ENCODE data around the gene LRTM2. TPM values are rescaled to one million over a fixed set of nuclear protein-coding genes. Genes with fewer than 3 reads are reported as not detected.

The LRTM2 gene
- total and polyA plus RNA-seq, 9 of the 15 experiments (the other 6 are each of a cell fraction or from before 2014, with no cell fraction given): 0.09 TPM; not detected in 8

DNA sequence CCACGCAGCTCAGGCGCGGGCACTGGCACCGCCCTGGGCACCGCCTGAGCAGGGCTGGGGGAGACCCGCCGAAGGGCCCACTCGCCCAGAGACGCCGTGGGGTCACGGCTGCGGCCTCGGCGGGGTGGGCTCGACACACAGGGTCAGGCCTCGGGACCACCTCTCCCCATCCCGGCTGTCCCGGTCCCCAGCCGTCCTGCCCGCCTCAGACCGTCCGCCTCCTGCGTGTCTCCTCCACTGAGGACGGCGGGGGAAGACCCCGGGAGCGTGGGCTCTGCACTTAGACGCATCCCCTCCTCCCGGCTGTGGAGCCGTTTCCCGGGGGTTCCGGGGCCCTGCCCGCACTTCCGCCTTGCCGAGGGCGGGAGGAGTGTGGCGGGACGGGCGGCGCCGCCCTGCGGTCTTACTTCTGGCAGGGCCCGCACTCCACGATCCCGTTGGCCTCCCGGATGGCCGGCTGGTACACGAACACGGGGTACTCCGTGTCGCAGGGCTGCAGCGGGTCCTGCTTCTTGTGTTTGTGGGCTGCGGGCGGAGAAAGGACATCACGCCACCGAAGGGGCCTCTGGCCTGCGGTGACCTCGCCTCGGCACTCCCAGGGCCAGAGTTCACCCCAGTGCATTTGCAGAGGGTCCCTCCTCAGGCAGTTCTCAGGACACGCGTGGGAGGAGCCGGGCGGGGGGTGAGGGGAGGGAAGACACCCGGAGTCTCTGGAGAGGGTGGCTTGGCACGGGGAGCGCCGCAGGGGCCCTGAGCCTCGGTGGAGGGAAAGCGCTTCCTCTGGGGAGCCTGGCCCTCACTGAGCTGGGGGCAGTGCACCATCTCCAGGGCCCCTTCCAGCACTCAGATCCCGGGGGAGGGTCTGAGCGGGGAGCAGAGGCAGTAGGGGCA lies 23.1 kb upstream of the LRTM2 start:
- Histone ChIP-seq H3K27me3 (ENCODE audit: control insufficient read depth in 2 of 2, insufficient read depth in 2 of 2, low read length in 2 of 2) (no peaks in the 10 kb centered on the region), H3K9me1 (ENCODE audit: control insufficient read depth, insufficient read depth, low read length) (no peaks in the 10 kb centered on the region), H3K36me3 (ENCODE audit: control insufficient read depth, insufficient read depth, low read length) (no peaks in the 10 kb centered on the region), H3K9ac (ENCODE audit: insufficient read depth in 1 of 2, low read depth in 2 of 2, low read length in 2 of 2) (no peak overlapping the region), H3K4me3 (no peak overlapping the region), H3K79me2 (ENCODE audit: control insufficient read depth, insufficient read depth, low read length) (no peaks in the 10 kb centered on the region), H4K20me1 (replicated peaks; ENCODE audit: control insufficient read depth, insufficient read depth, low read length) (no peaks in the 10 kb centered on the region), H3K4me2 (ENCODE audit: insufficient read depth, low read length) (no peak overlapping the region), H2AFZ (ENCODE audit: low read depth, low read length) (no peak overlapping the region), H3K9me3 (replicated peaks; ENCODE audit: control insufficient read depth, insufficient read depth, low read depth, low read length) (no peaks in the 10 kb centered on the region), H3K27ac (ENCODE audit: extremely low read depth, low read depth, low read length) (no peak overlapping the region), H3K4me1 (replicated peaks in 1 of 2; ENCODE audit: control insufficient read depth in 2 of 2, insufficient read depth in 2 of 2, low read length in 2 of 2) (peaks cover 0 to 41% of the 10 kb centered on the region in 2 experiments; a peak in 4 of 5 replicates)
- FAIRE-seq (no peak), ATAC-seq (no peak), DNase-seq (ENCODE audit: extremely low read depth in 1 of 4, low spot score in 3 of 4) (no peak)
- ChIA-PET POLR2A (no interaction called here), CTCF (ENCODE audit: low intra/inter-chr PET ratio) (interaction anchor here (1.6 to 3.4 kb wide), 2 partner anchors 143 to 238 kb away, joined by 6 to 44 read pairs; no protein-coding TSS in a partner anchor)
- BruUV-seq (replicated peaks): no TSS peak
- intact Hi-C loops (cut with micrococcal nuclease) (loop anchor here (10.0 kb wide), 1 partner anchor 238 kb away; no protein-coding TSS in a partner anchor), in situ Hi-C loops (cut with MboI) (no loop called here)
- WGBS (ENCODE audit: insufficient coverage, low coverage, missing lambda C conversion rate): 67% methylated on average over 3 of the region's 71 CpGs
- TF ChIP-seq TAF9B (IDR thresholded peaks at IDR 0.05; ENCODE audit: partially characterized antibody) (no peak), ZNF3 (CRISPR knock-in tag; IDR thresholded peaks at IDR 0.05) (no peak), CHD2 (IDR thresholded peaks at IDR 0.05; ENCODE audit: low read depth, low read length) (no peak), FOXA3 (CRISPR knock-in tag; conservative IDR thresholded peaks at IDR 0.05 in 1 of 2, IDR thresholded peaks at IDR 0.05 in 1 of 2) (no peak), E2F3 (CRISPR knock-in tag; IDR thresholded peaks at IDR 0.05) (no peak), SAP30 (IDR thresholded peaks at IDR 0.05; ENCODE audit: borderline replicate concordance, insufficient read depth, low read depth, low read length, poor library complexity, severe bottlenecking) (no peak), DNMT1 (IDR thresholded peaks at IDR 0.05) (no peak), KAT2B (IDR thresholded peaks at IDR 0.05; ENCODE audit: low read depth, low read length) (no peak)
- TF ChIP-seq, protein P1, sequence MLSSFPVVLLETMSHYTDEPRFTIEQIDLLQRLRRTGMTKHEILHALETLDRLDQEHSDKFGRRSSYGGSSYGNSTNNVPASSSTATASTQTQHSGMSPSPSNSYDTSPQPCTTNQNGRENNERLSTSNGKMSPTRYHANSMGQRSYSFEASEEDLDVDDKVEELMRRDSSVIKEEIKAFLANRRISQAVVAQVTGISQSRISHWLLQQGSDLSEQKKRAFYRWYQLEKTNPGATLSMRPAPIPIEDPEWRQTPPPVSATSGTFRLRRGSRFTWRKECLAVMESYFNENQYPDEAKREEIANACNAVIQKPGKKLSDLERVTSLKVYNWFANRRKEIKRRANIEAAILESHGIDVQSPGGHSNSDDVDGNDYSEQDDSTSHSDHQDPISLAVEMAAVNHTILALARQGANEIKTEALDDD (IDR thresholded peaks at IDR 0.05): no peak
- TF ChIP-seq, protein P2, sequence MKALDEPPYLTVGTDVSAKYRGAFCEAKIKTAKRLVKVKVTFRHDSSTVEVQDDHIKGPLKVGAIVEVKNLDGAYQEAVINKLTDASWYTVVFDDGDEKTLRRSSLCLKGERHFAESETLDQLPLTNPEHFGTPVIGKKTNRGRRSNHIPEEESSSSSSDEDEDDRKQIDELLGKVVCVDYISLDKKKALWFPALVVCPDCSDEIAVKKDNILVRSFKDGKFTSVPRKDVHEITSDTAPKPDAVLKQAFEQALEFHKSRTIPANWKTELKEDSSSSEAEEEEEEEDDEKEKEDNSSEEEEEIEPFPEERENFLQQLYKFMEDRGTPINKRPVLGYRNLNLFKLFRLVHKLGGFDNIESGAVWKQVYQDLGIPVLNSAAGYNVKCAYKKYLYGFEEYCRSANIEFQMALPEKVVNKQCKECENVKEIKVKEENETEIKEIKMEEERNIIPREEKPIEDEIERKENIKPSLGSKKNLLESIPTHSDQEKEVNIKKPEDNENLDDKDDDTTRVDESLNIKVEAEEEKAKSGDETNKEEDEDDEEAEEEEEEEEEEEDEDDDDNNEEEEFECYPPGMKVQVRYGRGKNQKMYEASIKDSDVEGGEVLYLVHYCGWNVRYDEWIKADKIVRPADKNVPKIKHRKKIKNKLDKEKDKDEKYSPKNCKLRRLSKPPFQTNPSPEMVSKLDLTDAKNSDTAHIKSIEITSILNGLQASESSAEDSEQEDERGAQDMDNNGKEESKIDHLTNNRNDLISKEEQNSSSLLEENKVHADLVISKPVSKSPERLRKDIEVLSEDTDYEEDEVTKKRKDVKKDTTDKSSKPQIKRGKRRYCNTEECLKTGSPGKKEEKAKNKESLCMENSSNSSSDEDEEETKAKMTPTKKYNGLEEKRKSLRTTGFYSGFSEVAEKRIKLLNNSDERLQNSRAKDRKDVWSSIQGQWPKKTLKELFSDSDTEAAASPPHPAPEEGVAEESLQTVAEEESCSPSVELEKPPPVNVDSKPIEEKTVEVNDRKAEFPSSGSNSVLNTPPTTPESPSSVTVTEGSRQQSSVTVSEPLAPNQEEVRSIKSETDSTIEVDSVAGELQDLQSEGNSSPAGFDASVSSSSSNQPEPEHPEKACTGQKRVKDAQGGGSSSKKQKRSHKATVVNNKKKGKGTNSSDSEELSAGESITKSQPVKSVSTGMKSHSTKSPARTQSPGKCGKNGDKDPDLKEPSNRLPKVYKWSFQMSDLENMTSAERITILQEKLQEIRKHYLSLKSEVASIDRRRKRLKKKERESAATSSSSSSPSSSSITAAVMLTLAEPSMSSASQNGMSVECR (CRISPR knock-in tag; IDR thresholded peaks at IDR 0.05): no peak
- TF ChIP-seq, protein P3, sequence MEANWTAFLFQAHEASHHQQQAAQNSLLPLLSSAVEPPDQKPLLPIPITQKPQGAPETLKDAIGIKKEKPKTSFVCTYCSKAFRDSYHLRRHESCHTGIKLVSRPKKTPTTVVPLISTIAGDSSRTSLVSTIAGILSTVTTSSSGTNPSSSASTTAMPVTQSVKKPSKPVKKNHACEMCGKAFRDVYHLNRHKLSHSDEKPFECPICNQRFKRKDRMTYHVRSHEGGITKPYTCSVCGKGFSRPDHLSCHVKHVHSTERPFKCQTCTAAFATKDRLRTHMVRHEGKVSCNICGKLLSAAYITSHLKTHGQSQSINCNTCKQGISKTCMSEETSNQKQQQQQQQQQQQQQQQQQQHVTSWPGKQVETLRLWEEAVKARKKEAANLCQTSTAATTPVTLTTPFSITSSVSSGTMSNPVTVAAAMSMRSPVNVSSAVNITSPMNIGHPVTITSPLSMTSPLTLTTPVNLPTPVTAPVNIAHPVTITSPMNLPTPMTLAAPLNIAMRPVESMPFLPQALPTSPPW (CRISPR knock-in tag; IDR thresholded peaks at IDR 0.05): no peak
- TF ChIP-seq, protein P4, sequence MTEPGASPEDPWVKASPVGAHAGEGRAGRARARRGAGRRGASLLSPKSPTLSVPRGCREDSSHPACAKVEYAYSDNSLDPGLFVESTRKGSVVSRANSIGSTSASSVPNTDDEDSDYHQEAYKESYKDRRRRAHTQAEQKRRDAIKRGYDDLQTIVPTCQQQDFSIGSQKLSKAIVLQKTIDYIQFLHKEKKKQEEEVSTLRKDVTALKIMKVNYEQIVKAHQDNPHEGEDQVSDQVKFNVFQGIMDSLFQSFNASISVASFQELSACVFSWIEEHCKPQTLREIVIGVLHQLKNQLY (CRISPR knock-in tag; conservative IDR thresholded peaks at IDR 0.05): no peak

All from K562 (cell line).